HepG2 (cell line): ENCODE data around the gene KCNMB2. TPM values are rescaled to one million over a fixed set of nuclear protein-coding genes. Genes with fewer than 3 reads are reported as not detected.

Experiments
- AHDC1 ChIP-seq: sonication (generic); formaldehyde crosslinking; IDR thresholded peaks from 2 replicates; pipeline ENCODE4 v1.5.1; 2020; ENCODE audit warnings: mild to moderate bottlenecking, missing genetic modification reagents, borderline replicate concordance
- ATM ChIP-seq: fragments of 450-650 bp; IDR thresholded peaks from 2 replicates; pipeline ENCODE4 v1.7.1; 2017; ENCODE audit warnings: mild to moderate bottlenecking, borderline replicate concordance
- CERS6 ChIP-seq: sonication (generic); formaldehyde crosslinking; IDR thresholded peaks from 2 replicates; pipeline ENCODE4 v1.5.0; 2020; ENCODE audit warnings: missing genetic modification reagents
- MIER2 ChIP-seq: IDR thresholded peaks from 2 replicates; pipeline ENCODE4 v1.6.1; 2016; ENCODE audit warnings: missing biosample characterization, missing genetic modification reagents
- NR2F6 ChIP-seq, 2 experiments: IDR thresholded peaks; 2 replicates each; pipeline ENCODE4 v1.6.1; 2016; ENCODE audit warnings: antibody characterized with exemption in 1 of 2, mild to moderate bottlenecking in 1 of 2
- ZNF33B ChIP-seq: sonication (generic); formaldehyde crosslinking; IDR thresholded peaks from 2 replicates; pipeline ENCODE4 v1.5.1; 2020; ENCODE audit warnings: mild to moderate bottlenecking, missing genetic modification reagents
- ZNF781 ChIP-seq: sonication (generic); formaldehyde crosslinking; IDR thresholded peaks from 2 replicates; pipeline ENCODE4 v1.5.1; 2020; ENCODE audit warnings: borderline replicate concordance, mild to moderate bottlenecking, missing genetic modification reagents; ENCODE audit errors: not compliant biosample characterization
- polyA plus RNA-seq, 8 experiments: library from polyadenylated mRNA; depleted of rRNA in 3 of 8; stranded (reverse) in 7 of 8; unstranded in 1 of 8; fragments of >200 nt; fragmentation: Illumina TruSeq in 4 of 8; extraction: Trizol in 4 of 8; gene quantifications; 2 replicates each; pipeline versions ENCODE4 v1.2.1 to v1.2.3, GENCODE V29; 2011 to 2016; ENCODE audit warnings: low read depth in 4 of 8, missing spikeins in 1 of 8, mixed read lengths in 1 of 8; ENCODE audit not compliant: insufficient read depth in 1 of 8
- total RNA-seq, 5 experiments: library from RNA; depleted of rRNA; stranded (reverse); fragments of >200 nt; fragmentation: Illumina TruSeq; extraction: Trizol; gene quantifications; 2 replicates each; pipeline ENCODE4 v1.2.3, GENCODE V29; 2016; ENCODE audit warnings: low read depth in 1 of 5

The KCNMB2 gene
- total and polyA plus RNA-seq, 2 of the 13 experiments (the other 11 are each of a cell fraction or from before 2014, with no cell fraction given), result not detected

GRCh38 chr3:178714925-178715832, 178.9 kb downstream of the KCNMB2 start (continued):
- TF ChIP-seq AHDC1 (CRISPR knock-in tag) (no peak), ZNF33B (CRISPR knock-in tag) (no peak), CERS6 (CRISPR knock-in tag) (no peak), MIER2 (CRISPR knock-in tag) (no peak), NR2F6 (IDR thresholded peaks at IDR 0.05) (no peak), NR2F6 (CRISPR knock-in tag; IDR thresholded peaks at IDR 0.05) (no peak), ATM (no peak), ZNF781 (CRISPR knock-in tag) (no peak)
